ENCODE data around the gene CSNK1G2. TPM values are rescaled to one million over a fixed set of nuclear protein-coding genes. Genes with fewer than 3 reads are reported as not detected.

The CSNK1G2 gene
- polyA plus RNA-seq, 1 experiment: 22.9 TPM

GRCh38 chr19:1935484-1936208, 5.3 kb upstream of the CSNK1G2 start:
- TF ChIP-seq CTCF (IDR thresholded peaks at IDR 0.05; ENCODE audit: low read depth, low read length): no peak
- Histone ChIP-seq H3K27ac (ENCODE audit: low read depth, low read length) (no peak overlapping the region), H3K4me3 (ENCODE audit: low read depth, low read length) (no peak overlapping the region), H3K9me3 (ENCODE audit: control insufficient read depth, insufficient read depth, low read length) (peaks cover 22% of the 10 kb centered on the region), H3K27me3 (ENCODE audit: control insufficient read depth, insufficient read depth, low read length) (peaks cover 4% of the 10 kb centered on the region)
- ChIA-PET CTCF (no interaction called here), POLR2A (no interaction called here)
- DNase-seq (ENCODE audit: low read depth, low spot score): no peak

- ChIA-PET CTCF (no interaction called here), POLR2A (no interaction called here)
- no peak for DNase-seq (ENCODE audit: low read depth, low spot score)
- peaks cover 4% of the 10 kb centered on the region for H3K27me3 ChIP-seq (ENCODE audit: control insufficient read depth, insufficient read depth, low read length)
- H3K27ac ChIP-seq (ENCODE audit: low read depth, low read length): no peak overlapping the region
- H3K4me3 ChIP-seq (ENCODE audit: low read depth, low read length): no peak overlapping the region
- TF ChIP-seq CTCF (IDR thresholded peaks at IDR 0.05; ENCODE audit: low read depth, low read length): no peak
- H3K9me3 ChIP-seq (ENCODE audit: control insufficient read depth, insufficient read depth, low read length): peaks cover 22% of the 10 kb centered on the region
Measured at GRCh38 chr19:1936430-1936829, 4.5 kb upstream of the CSNK1G2 start.

GRCh38 chr19:1936916-1937610, 3.9 kb upstream of the CSNK1G2 start:
- TF ChIP-seq CTCF (IDR thresholded peaks at IDR 0.05; ENCODE audit: low read depth, low read length): no peak
- POLR2A ChIA-PET: no interaction called here
- Histone ChIP-seq H3K9me3 (ENCODE audit: control insufficient read depth, insufficient read depth, low read length) (peaks cover 17% of the 10 kb centered on the region), H3K27ac (ENCODE audit: low read depth, low read length) (no peak overlapping the region), H3K4me3 (ENCODE audit: low read depth, low read length) (no peak overlapping the region), H3K27me3 (ENCODE audit: control insufficient read depth, insufficient read depth, low read length) (peaks cover 4% of the 10 kb centered on the region)
- DNase-seq (ENCODE audit: low read depth, low spot score): no peak
- CTCF ChIA-PET: no interaction called here

DNA sequence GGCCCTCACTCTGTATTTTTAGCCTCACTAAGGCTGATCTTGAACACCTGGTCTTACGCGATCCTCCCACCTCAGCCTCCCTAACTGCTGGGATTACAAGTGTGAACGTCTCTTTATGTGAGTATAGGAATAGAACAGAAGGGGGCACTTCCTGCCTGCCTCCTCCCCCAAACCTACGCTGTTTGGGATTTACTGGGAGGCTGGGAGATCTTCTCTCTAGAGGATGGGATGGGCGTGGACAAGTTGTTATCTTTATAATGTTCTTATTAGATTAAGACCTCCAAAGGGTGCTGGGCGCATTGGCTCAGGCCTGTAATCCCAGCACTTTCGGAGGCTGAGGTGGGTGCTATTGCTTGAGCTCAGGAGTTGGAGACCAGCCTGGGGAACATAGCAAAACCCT, 2.9 kb upstream of the CSNK1G2 start:
- Histone ChIP-seq H3K27ac (ENCODE audit: low read depth, low read length) (no peak overlapping the region), H3K4me3 (ENCODE audit: low read depth, low read length) (no peak overlapping the region), H3K9me3 (ENCODE audit: control insufficient read depth, insufficient read depth, low read length) (peaks cover 14% of the 10 kb centered on the region), H3K27me3 (ENCODE audit: control insufficient read depth, insufficient read depth, low read length) (peaks cover 2% of the 10 kb centered on the region)
- no peak for DNase-seq (ENCODE audit: low read depth, low spot score)
- ChIA-PET CTCF (interaction anchor here (0.9 kb wide), 1 partner anchor 8 kb away, joined by 3 read pairs; no protein-coding TSS in a partner anchor), POLR2A (no interaction called here)
- TF ChIP-seq CTCF (IDR thresholded peaks at IDR 0.05; ENCODE audit: low read depth, low read length): no peak
